WTC11 (cell line): ENCODE results near the gene CYYR1. TPM values are rescaled to one million over a fixed set of nuclear protein-coding genes. Genes with fewer than 3 reads are reported as not detected.

Experiments used
- ATAC-seq: fragments of 200-7000 bp; cut with Tn5 transposase; 2 replicates; pipeline ENCODE4 v1.10.0; 2021; ENCODE audit warnings: mild to moderate bottlenecking, moderate library complexity
- CTCF ChIA-PET: fragments of 300-600 bp; sonication (Branson Sonifier 250); formaldehyde crosslinking; loops from one replicate; lab custom pipeline; 2021; ENCODE audit warnings: antibody characterized with exemption; lab: Charles Lee
- POLR2A ChIA-PET: fragments of 350-600 bp; sonication (Branson Sonifier 250); formaldehyde crosslinking; loops from one replicate; lab custom pipeline; 2021; ENCODE audit warnings: antibody characterized with exemption; lab: Charles Lee
- DNase-seq: peaks from one replicate; pipeline ENCODE4 v3.0.0; 2021; ENCODE audit warnings: low spot score
- H3K27ac Mint-ChIP-seq: 2 replicates; pipeline ENCODE4 v1.8.0; 2021; ENCODE audit warnings: mixed read lengths
- H3K27me3 Mint-ChIP-seq: 2 replicates; pipeline ENCODE4 v1.8.0; 2021; ENCODE audit warnings: low read depth, mild to moderate bottlenecking, moderate library complexity, mixed read lengths
- H3K36me3 Mint-ChIP-seq: 2 replicates; pipeline ENCODE4 v1.8.0; 2021; ENCODE audit warnings: mixed read lengths
- H3K4me1 Mint-ChIP-seq: 2 replicates; pipeline ENCODE4 v1.8.0; 2022; ENCODE audit warnings: mixed read lengths
- H3K4me3 Mint-ChIP-seq: 2 replicates; pipeline ENCODE4 v1.8.0; 2021; ENCODE audit warnings: mild to moderate bottlenecking, moderate library complexity, mixed read lengths
- H3K9me3 Mint-ChIP-seq: 2 replicates; pipeline ENCODE4 v1.8.0; 2021; ENCODE audit warnings: mixed read lengths
- ATF6 ChIP-seq: sonication (generic); formaldehyde crosslinking; IDR thresholded peaks from 2 replicates; pipeline ENCODE4 v1.8.1; 2023; ENCODE audit warnings: mild to moderate bottlenecking, missing genetic modification reagents
- E2F1 ChIP-seq: sonication (generic); formaldehyde crosslinking; IDR thresholded peaks from 2 replicates; pipeline ENCODE4 v1.8.0; 2022; ENCODE audit warnings: mild to moderate bottlenecking, missing genetic modification reagents
- ELF4 ChIP-seq: sonication (generic); formaldehyde crosslinking; IDR thresholded peaks from 2 replicates; pipeline ENCODE4 v1.8.1; 2022; ENCODE audit warnings: low read depth, mild to moderate bottlenecking, moderate library complexity, missing genetic modification reagents
- ESRRA ChIP-seq: sonication (generic); formaldehyde crosslinking; IDR thresholded peaks from 2 replicates; pipeline ENCODE4 v1.8.1; 2022; ENCODE audit warnings: mild to moderate bottlenecking, missing genetic modification reagents, borderline replicate concordance
- GABPB1 ChIP-seq: sonication (generic); formaldehyde crosslinking; IDR thresholded peaks from 2 replicates; pipeline ENCODE4 v1.8.1; 2023; ENCODE audit warnings: mild to moderate bottlenecking, missing genetic modification reagents
- GRHL2 ChIP-seq: fragments of 250-450 bp; sonication (Bioruptor Pico); IDR thresholded peaks from 2 replicates; pipeline ENCODE4 v1.8.0; 2022; ENCODE audit warnings: mild to moderate bottlenecking, moderate library complexity; ENCODE audit not compliant: insufficient replicate concordance, severe bottlenecking
- GTF2I ChIP-seq: fragments of 250-450 bp; sonication (Bioruptor Pico); conservative IDR thresholded peaks from 2 replicates; pipeline ENCODE4 v1.4.0; 2021; ENCODE audit warnings: mild to moderate bottlenecking
- JUN ChIP-seq: sonication (generic); formaldehyde crosslinking; IDR thresholded peaks from 2 replicates; pipeline ENCODE4 v1.8.0; 2023; ENCODE audit warnings: mild to moderate bottlenecking, missing genetic modification reagents
- MXD4 ChIP-seq: fragments of 250-450 bp; sonication (Bioruptor Pico); IDR thresholded peaks from 2 replicates; pipeline ENCODE4 v1.8.0; 2021; ENCODE audit warnings: mild to moderate bottlenecking, moderate library complexity, borderline replicate concordance
- NFE2L1 ChIP-seq: sonication (generic); formaldehyde crosslinking; IDR thresholded peaks from 2 replicates; pipeline ENCODE4 v1.8.1; 2023; ENCODE audit warnings: missing genetic modification reagents
- NFYB ChIP-seq: sonication (generic); formaldehyde crosslinking; conservative IDR thresholded peaks from 2 replicates; pipeline ENCODE4 v1.8.0; 2022; ENCODE audit warnings: low read depth, missing genetic modification reagents
- NR2C2 ChIP-seq: sonication (generic); formaldehyde crosslinking; IDR thresholded peaks from 2 replicates; pipeline ENCODE4 v1.8.0; 2022; ENCODE audit warnings: mild to moderate bottlenecking, missing genetic modification reagents
- SMAD4 ChIP-seq: sonication (generic); formaldehyde crosslinking; IDR thresholded peaks from 2 replicates; pipeline ENCODE4 v1.8.0; 2022; ENCODE audit warnings: mild to moderate bottlenecking, missing genetic modification reagents
- TEAD1 ChIP-seq: sonication (generic); formaldehyde crosslinking; IDR thresholded peaks from 2 replicates; pipeline ENCODE4 v1.8.0; 2022; ENCODE audit warnings: mild to moderate bottlenecking, missing genetic modification reagents
- TP53 ChIP-seq: sonication (generic); formaldehyde crosslinking; IDR thresholded peaks from 2 replicates; pipeline ENCODE4 v1.8.1; 2023; ENCODE audit warnings: mild to moderate bottlenecking, missing genetic modification reagents
- USF1 ChIP-seq: sonication (generic); formaldehyde crosslinking; IDR thresholded peaks from 2 replicates; pipeline ENCODE4 v1.8.0; 2022; ENCODE audit warnings: mild to moderate bottlenecking, missing genetic modification reagents
- ZNF219 ChIP-seq: sonication (generic); formaldehyde crosslinking; IDR thresholded peaks from 2 replicates; pipeline ENCODE4 v1.8.0; 2023; ENCODE audit warnings: missing genetic modification reagents, mild to moderate bottlenecking, borderline replicate concordance
- ZNF281 ChIP-seq: sonication (generic); formaldehyde crosslinking; IDR thresholded peaks from 2 replicates; pipeline ENCODE4 v1.8.0; 2023; ENCODE audit warnings: mild to moderate bottlenecking, missing genetic modification reagents
- ZNF317 ChIP-seq: sonication (generic); formaldehyde crosslinking; IDR thresholded peaks from 2 replicates; pipeline ENCODE4 v1.8.1; 2023; ENCODE audit warnings: low read depth, mild to moderate bottlenecking, moderate library complexity, missing genetic modification reagents, borderline replicate concordance
- ZNF416 ChIP-seq: fragments of 250-450 bp; sonication (Bioruptor Pico); IDR thresholded peaks from 2 replicates; pipeline ENCODE4 v1.9.0; 2021; ENCODE audit warnings: mild to moderate bottlenecking, inconsistent platforms
- ZNF425 ChIP-seq: fragments of 250-450 bp; sonication (Bioruptor Pico); conservative IDR thresholded peaks from 2 replicates; pipeline ENCODE4 v1.9.0; 2021; ENCODE audit warnings: mild to moderate bottlenecking
- ZSCAN18 ChIP-seq: fragments of 250-450 bp; sonication (Bioruptor Pico); IDR thresholded peaks from 2 replicates; pipeline ENCODE4 v2.1.2; 2022; ENCODE audit warnings: mild to moderate bottlenecking, moderate library complexity
- total RNA-seq: library from RNA; stranded (reverse); gene quantifications from 3 replicates; pipeline ENCODE4 v1.2.3, GENCODE V29; 2021

The CYYR1 gene
- total RNA-seq, 1 experiment from 2014 or later: 29.3 TPM

- TF ChIP-seq NR2C2 (no peak), ZNF425 (CRISPR knock-in tag) (no peak), GRHL2 (no peak), ZNF219 (CRISPR knock-in tag) (no peak), NFYB (CRISPR knock-in tag) (no peak), ZSCAN18 (CRISPR knock-in tag) (no peak), GTF2I (CRISPR knock-in tag) (no peak), MXD4 (CRISPR knock-in tag) (no peak), SMAD4 (CRISPR knock-in tag) (no peak), ATF6 (no peak), ESRRA (no peak), ELF4 (no peak)
- peaks cover 10% of the 10 kb centered on the region for H3K9me3 Mint-ChIP-seq
- DNase-seq: no peak
These were observed 83.3 kb downstream of the CYYR1 start for GRCh38 chr21:26489781-26490180.

GRCh38 chr21:26487981-26488480, 85.1 kb downstream of the CYYR1 start:
- Mint-ChIP-seq H3K27me3 (no peaks in the 10 kb centered on the region), H3K4me1 (peaks cover 21% of the 10 kb centered on the region), H3K27ac (no peak overlapping the region), H3K4me3 (no peak overlapping the region)
- POLR2A ChIA-PET: no interaction called here
- no peak for ATAC-seq
- CTCF ChIA-PET: no interaction called here
- TF ChIP-seq ZNF416 (no peak), ZNF281 (no peak), TEAD1 (CRISPR knock-in tag) (no peak), GABPB1 (CRISPR knock-in tag) (no peak)
- TF ChIP-seq, all 79 proteins: peak for 0
- DNase-seq: no peak
- Mint-ChIP-seq H3K9me3 (peaks cover 10% of the 10 kb centered on the region), H3K36me3 (peaks cover 10% of the 10 kb centered on the region)

More at GRCh38 chr21:26489781-26490180, 83.3 kb downstream of the CYYR1 start:
- peaks cover 17% of the 10 kb centered on the region for H3K4me1 Mint-ChIP-seq
- CTCF ChIA-PET: no interaction called here
- H3K36me3 Mint-ChIP-seq: peaks cover 10% of the 10 kb centered on the region
- peak; percentile 60 for ATAC-seq
- H3K27me3 Mint-ChIP-seq: no peaks in the 10 kb centered on the region
- POLR2A ChIA-PET: no interaction called here
- H3K27ac Mint-ChIP-seq: no peak overlapping the region
- no peak overlapping the region for H3K4me3 Mint-ChIP-seq

- ATAC-seq (no peak), DNase-seq (no peak)
- Mint-ChIP-seq H3K9me3 (peaks cover 3% of the 10 kb centered on the region; the same call in 1 of the 2 replicates), H3K36me3 (peaks cover 38% of the 10 kb centered on the region), H3K27me3 (no peaks in the 10 kb centered on the region), H3K4me3 (no peak overlapping the region), H3K27ac (no peak overlapping the region), H3K4me1 (peaks cover 7% of the 10 kb centered on the region)
- ChIA-PET POLR2A (no interaction called here), CTCF (no interaction called here)
- no peak for TF ChIP-seq E2F1 (CRISPR knock-in tag)
- no peak for TF ChIP-seq USF1 (CRISPR knock-in tag)
- TF ChIP-seq TP53: no peak
- TF ChIP-seq ZNF317 (CRISPR knock-in tag): no peak
- TF ChIP-seq JUN (CRISPR knock-in tag): no peak
- TF ChIP-seq NFE2L1 (CRISPR knock-in tag): no peak
- TF ChIP-seq TEAD1 (CRISPR knock-in tag): no peak
These were observed 99.6 kb downstream of the CYYR1 start for GRCh38 chr21:26473471-26473870.
